Dermis lymphatic vessel endothelial cell (primary cell): ENCODE measurements around the gene OSBPL7. TPM values are rescaled to one million over a fixed set of nuclear protein-coding genes. Genes with fewer than 3 reads are reported as not detected.

Experiments
- total RNA-seq: library from RNA; depleted of rRNA; stranded (reverse); fragments of >200 nt; gene quantifications from 2 replicates; pipeline ENCODE4 v1.2.1, GENCODE V29; 2014

OSBPL7 gene, protein sequence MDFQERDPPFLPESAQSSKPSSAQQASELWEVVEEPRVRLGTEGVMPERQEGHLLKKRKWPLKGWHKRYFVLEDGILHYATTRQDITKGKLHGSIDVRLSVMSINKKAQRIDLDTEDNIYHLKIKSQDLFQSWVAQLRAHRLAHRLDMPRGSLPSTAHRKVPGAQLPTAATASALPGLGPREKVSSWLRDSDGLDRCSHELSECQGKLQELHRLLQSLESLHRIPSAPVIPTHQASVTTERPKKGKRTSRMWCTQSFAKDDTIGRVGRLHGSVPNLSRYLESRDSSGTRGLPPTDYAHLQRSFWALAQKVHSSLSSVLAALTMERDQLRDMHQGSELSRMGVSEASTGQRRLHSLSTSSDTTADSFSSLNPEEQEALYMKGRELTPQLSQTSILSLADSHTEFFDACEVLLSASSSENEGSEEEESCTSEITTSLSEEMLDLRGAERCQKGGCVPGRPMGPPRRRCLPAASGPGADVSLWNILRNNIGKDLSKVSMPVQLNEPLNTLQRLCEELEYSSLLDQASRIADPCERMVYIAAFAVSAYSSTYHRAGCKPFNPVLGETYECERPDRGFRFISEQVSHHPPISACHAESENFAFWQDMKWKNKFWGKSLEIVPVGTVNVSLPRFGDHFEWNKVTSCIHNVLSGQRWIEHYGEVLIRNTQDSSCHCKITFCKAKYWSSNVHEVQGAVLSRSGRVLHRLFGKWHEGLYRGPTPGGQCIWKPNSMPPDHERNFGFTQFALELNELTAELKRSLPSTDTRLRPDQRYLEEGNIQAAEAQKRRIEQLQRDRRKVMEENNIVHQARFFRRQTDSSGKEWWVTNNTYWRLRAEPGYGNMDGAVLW
- 5.0 TPM in 2 replicates for total RNA-seq

GRCh38 chr17:47821424-47822391 lies at the start of gene OSBPL7:
Gene OSBPL7 (minus strand): TSS chr17:47821794. CDS start chr17:47820278, 1,516 bp downstream.

DNA sequence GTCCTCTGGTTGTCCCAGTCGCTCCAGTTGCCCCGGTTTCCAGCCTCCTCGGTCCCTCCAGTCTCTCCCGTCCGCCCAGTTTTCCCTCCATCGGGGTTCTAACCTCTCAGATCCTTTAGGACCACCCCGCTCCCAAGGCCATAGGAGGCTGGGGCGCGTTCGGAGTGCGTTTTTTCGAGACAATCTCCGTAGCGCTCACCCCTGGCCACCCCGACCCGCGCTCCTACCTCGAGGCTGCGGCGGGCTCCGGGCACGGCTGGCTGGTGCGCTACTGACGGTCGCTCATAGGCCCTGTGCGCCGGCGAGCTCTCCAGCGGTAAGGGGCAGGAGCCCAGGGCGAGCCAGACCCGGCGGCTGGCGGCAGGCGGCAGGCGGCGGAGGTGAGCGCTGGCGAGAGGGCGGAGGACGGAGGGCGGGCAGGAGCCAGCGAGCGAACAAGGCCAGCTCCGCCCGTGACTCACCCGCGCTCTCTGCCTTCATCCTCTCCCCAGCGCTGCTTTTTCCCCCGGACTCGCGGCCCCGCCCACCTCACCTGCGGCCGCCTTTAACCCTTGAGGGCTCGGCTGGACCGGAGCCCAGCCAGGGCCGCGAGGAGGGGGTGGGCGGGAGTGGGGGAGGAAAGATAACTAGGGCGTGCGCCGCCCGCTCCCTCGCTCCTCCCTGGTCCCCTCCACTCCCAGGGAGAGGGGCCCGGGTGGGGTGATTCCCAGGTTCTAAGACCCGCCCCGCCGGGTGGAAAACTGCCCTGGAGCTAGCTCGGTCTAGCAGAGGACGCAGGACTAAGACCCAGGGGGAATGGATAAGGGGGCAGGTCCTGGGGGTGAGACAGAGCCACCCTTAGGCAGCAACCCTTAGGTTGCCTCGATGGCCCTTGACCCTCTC lies 29.3 kb upstream of the OSBPL7 start, which contains the start of gene SP6:
TSS of gene SP6 (minus strand) at position 472 of the 882 bp plus-strand sequence. CDS start 2,734 bp downstream, outside the sequence.

GRCh38 chr17:47840742-47841487 lies 19.3 kb upstream of the OSBPL7 start, which contains the start of gene SCRN2:
Gene SCRN2 (minus strand): TSS chr17:47841273. CDS start chr17:47840843, 430 bp downstream.

GRCh38 chr17:47831003-47831933 lies 9.7 kb upstream of the OSBPL7 start, which contains the start of the genes LRRC46 and MRPL10:
Gene LRRC46 (plus strand): TSS chr17:47831670. CDS start chr17:47831990, 320 bp downstream.
Gene MRPL10 (minus strand): TSS chr17:47831541. CDS start chr17:47831511, 30 bp downstream.

Other genes with a start within 250 kb of the OSBPL7 start
- gene KPNB1, start 171.9 kb downstream of the OSBPL7 start, total RNA-seq = 220 and 265 TPM in 2 replicates
- 5.3 and 10.7 TPM in 2 replicates for gene TBKBP1, start 127.6 kb downstream of the OSBPL7 start, total RNA-seq
- under 0.01 and 0.09 TPM in 2 replicates for gene TBX21, start 88.6 kb downstream of the OSBPL7 start, total RNA-seq
- 18.5 and 19.0 TPM in 2 replicates for gene MRPL10, start 9.7 kb upstream of the OSBPL7 start, total RNA-seq
- not detected in 2 replicates for gene LRRC46, start 9.9 kb upstream of the OSBPL7 start, total RNA-seq
- 28.7 and 34.8 TPM in 2 replicates for gene SCRN2, start 19.5 kb upstream of the OSBPL7 start, total RNA-seq
- 1.4 and 1.7 TPM in 2 replicates for gene SP6, start 29.4 kb upstream of the OSBPL7 start, total RNA-seq
- 1.4 and 1.8 TPM in 2 replicates for gene SP2, start 74.4 kb upstream of the OSBPL7 start, total RNA-seq
- 19.4 and 21.3 TPM in 2 replicates for gene PNPO, start 119.8 kb upstream of the OSBPL7 start, total RNA-seq
- gene PRR15L, start 136.1 kb upstream of the OSBPL7 start, total RNA-seq = not detected in 2 replicates
- 65.1 and 76.4 TPM in 2 replicates for gene CDK5RAP3, start 149.3 kb upstream of the OSBPL7 start, total RNA-seq
- 9.1 and 11.2 TPM in 2 replicates for gene COPZ2, start 216.0 kb upstream of the OSBPL7 start, total RNA-seq
- 90.9 and 123 TPM in 2 replicates for gene NFE2L1, start 226.6 kb upstream of the OSBPL7 start, total RNA-seq